ENCODE data around the gene IDH1.

The IDH1 gene

GRCh38 chr2:208254871-208255556 lies at the start of gene IDH1:
TSS of gene IDH1 (minus strand) at chr2:208255071. CDS start at chr2:208251551, 3,520 bp downstream.
- Histone ChIP-seq H3K4me1 (ENCODE audit: control insufficient read depth, insufficient read depth, low read length) (peaks cover 14% of the 10 kb centered on the region; the same call in 1 of the 2 replicates), H3K9ac (ENCODE audit: low read depth, low read length) (peak within 1 kb of the TSS; percentile 78), H3K4me3 (ENCODE audit: low read depth, low read length) (peak within 1 kb of the TSS; percentile 97), H3K27me3 (ENCODE audit: control insufficient read depth, insufficient read depth, low read length) (no peaks in the 10 kb centered on the region), H3K27ac (ENCODE audit: low read depth, low read length) (peak within 1 kb of the TSS; percentile 95), H3K9me3 (ENCODE audit: control insufficient read depth, insufficient read depth, low read length) (no peaks in the 10 kb centered on the region), H3K36me3 (ENCODE audit: control insufficient read depth, insufficient read depth, low read length) (peaks cover 39% of the 10 kb centered on the region)

GRCh38 chr2:208304157-208304556 lies 49.3 kb upstream of the IDH1 start:
- no peak overlapping the region for H3K27ac ChIP-seq (ENCODE audit: low read depth, low read length)
- H3K4me3 ChIP-seq (ENCODE audit: low read depth, low read length), result no peak overlapping the region
- H3K9me3 ChIP-seq (ENCODE audit: control insufficient read depth, insufficient read depth, low read length), result no peaks in the 10 kb centered on the region
- H3K9ac ChIP-seq (ENCODE audit: low read depth, low read length), result no peak overlapping the region
- H3K4me1 ChIP-seq (ENCODE audit: control insufficient read depth, insufficient read depth, low read length), result no peaks in the 10 kb centered on the region
- H3K36me3 ChIP-seq (ENCODE audit: control insufficient read depth, insufficient read depth, low read length), result peaks cover 72% of the 10 kb centered on the region
- H3K27me3 ChIP-seq (ENCODE audit: control insufficient read depth, insufficient read depth, low read length), result no peaks in the 10 kb centered on the region

GRCh38 chr2:208300847-208301618 lies 46.2 kb upstream of the IDH1 start:
- H3K4me1 ChIP-seq (ENCODE audit: control insufficient read depth, insufficient read depth, low read length), result no peaks in the 10 kb centered on the region
- H3K9ac ChIP-seq (ENCODE audit: low read depth, low read length), result no peak overlapping the region
- no peak overlapping the region for H3K27ac ChIP-seq (ENCODE audit: low read depth, low read length)
- no peaks in the 10 kb centered on the region for H3K9me3 ChIP-seq (ENCODE audit: control insufficient read depth, insufficient read depth, low read length)
- H3K27me3 ChIP-seq (ENCODE audit: control insufficient read depth, insufficient read depth, low read length), result no peaks in the 10 kb centered on the region
- H3K36me3 ChIP-seq (ENCODE audit: control insufficient read depth, insufficient read depth, low read length), result peaks cover 78% of the 10 kb centered on the region
- no peak overlapping the region for H3K4me3 ChIP-seq (ENCODE audit: low read depth, low read length)

- no peaks in the 10 kb centered on the region for H3K27me3 ChIP-seq (ENCODE audit: control insufficient read depth, insufficient read depth, low read length)
- no peak overlapping the region for H3K27ac ChIP-seq (ENCODE audit: low read depth, low read length)
- peaks cover 73% of the 10 kb centered on the region for H3K36me3 ChIP-seq (ENCODE audit: control insufficient read depth, insufficient read depth, low read length)
- H3K4me3 ChIP-seq (ENCODE audit: low read depth, low read length), result no peak overlapping the region
- no peaks in the 10 kb centered on the region for H3K4me1 ChIP-seq (ENCODE audit: control insufficient read depth, insufficient read depth, low read length)
- H3K9ac ChIP-seq (ENCODE audit: low read depth, low read length), result no peak overlapping the region
- no peaks in the 10 kb centered on the region for H3K9me3 ChIP-seq (ENCODE audit: control insufficient read depth, insufficient read depth, low read length)
Observed at GRCh38 chr2:208297961-208298360, 43.1 kb upstream of the IDH1 start.

- no peak overlapping the region for H3K27ac ChIP-seq (ENCODE audit: low read depth, low read length)
- peaks cover 73% of the 10 kb centered on the region for H3K36me3 ChIP-seq (ENCODE audit: control insufficient read depth, insufficient read depth, low read length)
- H3K9ac ChIP-seq (ENCODE audit: low read depth, low read length), result no peak overlapping the region
- H3K9me3 ChIP-seq (ENCODE audit: control insufficient read depth, insufficient read depth, low read length), result no peaks in the 10 kb centered on the region
- no peaks in the 10 kb centered on the region for H3K4me1 ChIP-seq (ENCODE audit: control insufficient read depth, insufficient read depth, low read length)
- H3K4me3 ChIP-seq (ENCODE audit: low read depth, low read length), result no peak overlapping the region
- H3K27me3 ChIP-seq (ENCODE audit: control insufficient read depth, insufficient read depth, low read length), result no peaks in the 10 kb centered on the region
Observed at GRCh38 chr2:208296610-208297009, 41.7 kb upstream of the IDH1 start.

- Histone ChIP-seq H3K36me3 (ENCODE audit: control insufficient read depth, insufficient read depth, low read length) (peaks cover 67% of the 10 kb centered on the region), H3K27me3 (ENCODE audit: control insufficient read depth, insufficient read depth, low read length) (no peaks in the 10 kb centered on the region), H3K4me3 (ENCODE audit: low read depth, low read length) (no peak overlapping the region), H3K27ac (ENCODE audit: low read depth, low read length) (no peak overlapping the region), H3K9ac (ENCODE audit: low read depth, low read length) (no peak overlapping the region), H3K4me1 (ENCODE audit: control insufficient read depth, insufficient read depth, low read length) (no peaks in the 10 kb centered on the region), H3K9me3 (ENCODE audit: control insufficient read depth, insufficient read depth, low read length) (no peaks in the 10 kb centered on the region)
Observed at GRCh38 chr2:208295834-208296233, 41.0 kb upstream of the IDH1 start.

- H3K4me1 ChIP-seq (ENCODE audit: control insufficient read depth, insufficient read depth, low read length), result no peaks in the 10 kb centered on the region
- no peaks in the 10 kb centered on the region for H3K9me3 ChIP-seq (ENCODE audit: control insufficient read depth, insufficient read depth, low read length)
- no peak overlapping the region for H3K4me3 ChIP-seq (ENCODE audit: low read depth, low read length)
- no peaks in the 10 kb centered on the region for H3K27me3 ChIP-seq (ENCODE audit: control insufficient read depth, insufficient read depth, low read length)
- no peak overlapping the region for H3K9ac ChIP-seq (ENCODE audit: low read depth, low read length)
- no peak overlapping the region for H3K27ac ChIP-seq (ENCODE audit: low read depth, low read length)
- peaks cover 67% of the 10 kb centered on the region for H3K36me3 ChIP-seq (ENCODE audit: control insufficient read depth, insufficient read depth, low read length)
Observed at GRCh38 chr2:208294482-208295024, 39.7 kb upstream of the IDH1 start.

- no peaks in the 10 kb centered on the region for H3K27me3 ChIP-seq (ENCODE audit: control insufficient read depth, insufficient read depth, low read length)
- H3K9me3 ChIP-seq (ENCODE audit: control insufficient read depth, insufficient read depth, low read length), result no peaks in the 10 kb centered on the region
- H3K36me3 ChIP-seq (ENCODE audit: control insufficient read depth, insufficient read depth, low read length), result peaks cover 81% of the 10 kb centered on the region
- no peak overlapping the region for H3K9ac ChIP-seq (ENCODE audit: low read depth, low read length)
- H3K4me3 ChIP-seq (ENCODE audit: low read depth, low read length), result no peak overlapping the region
- H3K4me1 ChIP-seq (ENCODE audit: control insufficient read depth, insufficient read depth, low read length), result no peaks in the 10 kb centered on the region
- H3K27ac ChIP-seq (ENCODE audit: low read depth, low read length), result no peak overlapping the region
Observed at GRCh38 chr2:208285853-208286252, 31.0 kb upstream of the IDH1 start.

- no peak overlapping the region for H3K27ac ChIP-seq (ENCODE audit: low read depth, low read length)
- no peak overlapping the region for H3K9ac ChIP-seq (ENCODE audit: low read depth, low read length)
- no peaks in the 10 kb centered on the region for H3K4me1 ChIP-seq (ENCODE audit: control insufficient read depth, insufficient read depth, low read length)
- no peaks in the 10 kb centered on the region for H3K27me3 ChIP-seq (ENCODE audit: control insufficient read depth, insufficient read depth, low read length)
- no peak overlapping the region for H3K4me3 ChIP-seq (ENCODE audit: low read depth, low read length)
- H3K36me3 ChIP-seq (ENCODE audit: control insufficient read depth, insufficient read depth, low read length), result peaks cover 86% of the 10 kb centered on the region
- H3K9me3 ChIP-seq (ENCODE audit: control insufficient read depth, insufficient read depth, low read length), result no peaks in the 10 kb centered on the region
Observed at GRCh38 chr2:208280933-208281332, 26.1 kb upstream of the IDH1 start.

GRCh38 chr2:208280234-208280633 lies 25.4 kb upstream of the IDH1 start:
- Histone ChIP-seq H3K36me3 (ENCODE audit: control insufficient read depth, insufficient read depth, low read length) (peaks cover 87% of the 10 kb centered on the region), H3K9ac (ENCODE audit: low read depth, low read length) (no peak overlapping the region), H3K27ac (ENCODE audit: low read depth, low read length) (no peak overlapping the region), H3K4me3 (ENCODE audit: low read depth, low read length) (no peak overlapping the region), H3K4me1 (ENCODE audit: control insufficient read depth, insufficient read depth, low read length) (no peaks in the 10 kb centered on the region), H3K27me3 (ENCODE audit: control insufficient read depth, insufficient read depth, low read length) (no peaks in the 10 kb centered on the region), H3K9me3 (ENCODE audit: control insufficient read depth, insufficient read depth, low read length) (no peaks in the 10 kb centered on the region)

- H3K36me3 ChIP-seq (ENCODE audit: control insufficient read depth, insufficient read depth, low read length), result peaks cover 95% of the 10 kb centered on the region
Observed at GRCh38 chr2:208279236-208279635, 24.4 kb upstream of the IDH1 start.

More at GRCh38 chr2:208279236-208279635, 24.4 kb upstream of the IDH1 start:
- H3K27ac ChIP-seq (ENCODE audit: low read depth, low read length), result no peak overlapping the region
- H3K9ac ChIP-seq (ENCODE audit: low read depth, low read length), result no peak overlapping the region
- H3K4me3 ChIP-seq (ENCODE audit: low read depth, low read length), result no peak overlapping the region
- no peaks in the 10 kb centered on the region for H3K27me3 ChIP-seq (ENCODE audit: control insufficient read depth, insufficient read depth, low read length)
- H3K9me3 ChIP-seq (ENCODE audit: control insufficient read depth, insufficient read depth, low read length), result no peaks in the 10 kb centered on the region
- H3K4me1 ChIP-seq (ENCODE audit: control insufficient read depth, insufficient read depth, low read length), result no peaks in the 10 kb centered on the region

Measured in HUES48 (cell line).